MM.1S (cell line): ENCODE data around the gene BMP7.

ENCODE experiments used
- DNase-seq: peaks from one replicate; pipeline ENCODE4 v3.0.0-alpha.2; 2015
- H2AFZ ChIP-seq: fragments of 300-600 bp; sonication (generic); 2 replicates; pipeline ENCODE4 v1.6.0; 2016; ENCODE audit warnings: antibody characterized with exemption, low read length
- H3F3A ChIP-seq: fragments of 300-600 bp; sonication (generic); 2 replicates; pipeline ENCODE4 v1.6.1; 2016; ENCODE audit warnings: mild to moderate bottlenecking, antibody characterized with exemption, low read length, moderate library complexity, mixed read lengths; ENCODE audit not compliant: insufficient read depth
- H3K27ac ChIP-seq: fragments of 300-600 bp; sonication (generic); 2 replicates; pipeline ENCODE4 v1.5.1; 2016; ENCODE audit warnings: mild to moderate bottlenecking, low read length
- H3K27me3 ChIP-seq: fragments of 300-600 bp; sonication (generic); replicated peaks from 2 replicates; pipeline ENCODE4 v1.6.0; 2016; ENCODE audit warnings: low read length; ENCODE audit not compliant: insufficient read depth
- H3K36me3 ChIP-seq: fragments of 300-600 bp; sonication (generic); replicated peaks from 2 replicates; pipeline ENCODE4 v1.6.1; 2016; ENCODE audit warnings: mild to moderate bottlenecking, low read length, mixed read lengths; ENCODE audit not compliant: insufficient read depth
- H3K4me1 ChIP-seq: fragments of 300-600 bp; sonication (generic); 2 replicates; pipeline ENCODE4 v1.6.1; 2016; ENCODE audit warnings: low read length, mixed read lengths
- H3K4me2 ChIP-seq: fragments of 300-600 bp; sonication (generic); 2 replicates; pipeline ENCODE4 v1.6.0; 2016; ENCODE audit warnings: low read depth, low read length
- H3K4me3 ChIP-seq: fragments of 300-600 bp; sonication (generic); 2 replicates; pipeline ENCODE4 v1.5.1; 2016; ENCODE audit warnings: low read length, mixed read lengths
- H3K79me2 ChIP-seq: fragments of 300-600 bp; sonication (generic); 2 replicates; pipeline ENCODE4 v1.6.1; 2016; ENCODE audit warnings: mixed run types, low read length, mixed read lengths
- H3K9ac ChIP-seq: fragments of 300-600 bp; sonication (generic); 2 replicates; pipeline ENCODE4 v1.6.1; 2016; ENCODE audit warnings: low read length, mixed read lengths
- H3K9me2 ChIP-seq: fragments of 300-600 bp; sonication (generic); replicated peaks from 2 replicates; pipeline ENCODE4 v1.6.1; 2016; ENCODE audit warnings: mild to moderate bottlenecking, low read length, mixed read lengths; ENCODE audit not compliant: insufficient read depth
- H3K9me3 ChIP-seq: fragments of 300-600 bp; sonication (generic); replicated peaks from 2 replicates; pipeline ENCODE4 v1.6.1; 2016; ENCODE audit warnings: mild to moderate bottlenecking, low read length, mixed read lengths; ENCODE audit not compliant: insufficient read depth
- H4K20me1 ChIP-seq: fragments of 300-600 bp; sonication (generic); 2 replicates; pipeline ENCODE4 v1.6.1; 2016; ENCODE audit warnings: mild to moderate bottlenecking, low read length, moderate library complexity, mixed read lengths; ENCODE audit not compliant: insufficient read depth
- EZH2 ChIP-seq: fragments of 300-600 bp; sonication (generic); optimal IDR thresholded peaks from 2 replicates; pipeline ENCODE3; 2017; ENCODE audit warnings: low read depth, mild to moderate bottlenecking, antibody characterized with exemption, low read length, mixed read lengths
- EZH2phosphoT487 ChIP-seq: fragments of 300-600 bp; sonication (generic); IDR thresholded peaks from 2 replicates; pipeline ENCODE4 v1.6.1; 2018; ENCODE audit warnings: antibody characterized with exemption, low read length
- TF ChIP-seq, protein P1 (sequence below): fragments of 300-600 bp; sonication (generic); IDR thresholded peaks from 2 replicates; pipeline ENCODE4 v1.5.1; 2016; ENCODE audit warnings: antibody characterized with exemption, low read length, mixed read lengths

BMP7 gene

DNA sequence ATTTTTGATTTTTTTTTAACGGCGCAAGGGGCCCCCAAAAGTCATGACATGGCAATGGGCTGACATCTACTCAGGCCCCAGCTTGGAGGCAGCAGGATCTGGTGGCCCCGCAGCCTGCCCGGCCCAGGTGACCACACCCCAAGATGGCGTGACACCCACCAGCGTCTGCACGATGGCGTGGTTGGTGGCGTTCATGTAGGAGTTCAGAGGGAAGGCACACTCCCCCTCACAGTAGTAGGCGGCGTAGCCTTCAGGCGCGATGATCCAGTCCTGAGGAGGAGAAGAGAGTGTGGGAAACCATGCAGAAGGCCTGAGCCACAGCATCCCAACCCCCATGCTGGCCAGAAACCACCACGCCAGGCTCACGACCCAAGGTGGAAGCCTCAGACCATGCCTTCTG is 93.4 kb downstream of the BMP7 start:
- no peaks in the 10 kb centered on the region; the same call in 1 of the 2 replicates for H3K27me3 ChIP-seq

GRCh38 chr20:57170343-57170742 is 96.1 kb downstream of the BMP7 start:
- Histone ChIP-seq H3K9me2 (no peaks in the 10 kb centered on the region), H3K27me3 (no peaks in the 10 kb centered on the region; the same call in 1 of the 2 replicates), H3K4me2 (no peak overlapping the region), H3K27ac (no peak overlapping the region), H3K9ac (no peak overlapping the region), H4K20me1 (no peaks in the 10 kb centered on the region), H3K36me3 (no peaks in the 10 kb centered on the region), H3K4me1 (no peaks in the 10 kb centered on the region), H3K4me3 (no peak overlapping the region), H2AFZ (0 out of 2 replicates have a peak overlapping the region, but pooled peaks have one; percentile 4), H3K79me2 (no peaks in the 10 kb centered on the region), H3F3A (no peaks in the 10 kb centered on the region), H3K9me3 (no peaks in the 10 kb centered on the region)
- TF ChIP-seq EZH2phosphoT487: no peak
- no peak for TF ChIP-seq EZH2
- TF ChIP-seq, protein P1, sequence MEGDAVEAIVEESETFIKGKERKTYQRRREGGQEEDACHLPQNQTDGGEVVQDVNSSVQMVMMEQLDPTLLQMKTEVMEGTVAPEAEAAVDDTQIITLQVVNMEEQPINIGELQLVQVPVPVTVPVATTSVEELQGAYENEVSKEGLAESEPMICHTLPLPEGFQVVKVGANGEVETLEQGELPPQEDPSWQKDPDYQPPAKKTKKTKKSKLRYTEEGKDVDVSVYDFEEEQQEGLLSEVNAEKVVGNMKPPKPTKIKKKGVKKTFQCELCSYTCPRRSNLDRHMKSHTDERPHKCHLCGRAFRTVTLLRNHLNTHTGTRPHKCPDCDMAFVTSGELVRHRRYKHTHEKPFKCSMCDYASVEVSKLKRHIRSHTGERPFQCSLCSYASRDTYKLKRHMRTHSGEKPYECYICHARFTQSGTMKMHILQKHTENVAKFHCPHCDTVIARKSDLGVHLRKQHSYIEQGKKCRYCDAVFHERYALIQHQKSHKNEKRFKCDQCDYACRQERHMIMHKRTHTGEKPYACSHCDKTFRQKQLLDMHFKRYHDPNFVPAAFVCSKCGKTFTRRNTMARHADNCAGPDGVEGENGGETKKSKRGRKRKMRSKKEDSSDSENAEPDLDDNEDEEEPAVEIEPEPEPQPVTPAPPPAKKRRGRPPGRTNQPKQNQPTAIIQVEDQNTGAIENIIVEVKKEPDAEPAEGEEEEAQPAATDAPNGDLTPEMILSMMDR: no peak
- DNase-seq: no peak

More for the DNA sequence above, 93.4 kb downstream of the BMP7 start:
- DNase-seq: no peak
- no peak overlapping the region for H3K9ac ChIP-seq
- H3F3A ChIP-seq: no peaks in the 10 kb centered on the region
- H3K4me1 ChIP-seq: no peaks in the 10 kb centered on the region
- TF ChIP-seq EZH2: no peak
- TF ChIP-seq, protein P1: no peak
- TF ChIP-seq EZH2phosphoT487: no peak
- H4K20me1 ChIP-seq: no peaks in the 10 kb centered on the region
- H3K4me3 ChIP-seq: no peak overlapping the region
- H2AFZ ChIP-seq: no peak overlapping the region
- no peaks in the 10 kb centered on the region for H3K36me3 ChIP-seq
- no peaks in the 10 kb centered on the region for H3K79me2 ChIP-seq
- no peak overlapping the region for H3K27ac ChIP-seq
- no peak overlapping the region for H3K4me2 ChIP-seq
- H3K9me3 ChIP-seq: no peaks in the 10 kb centered on the region
- H3K9me2 ChIP-seq: no peaks in the 10 kb centered on the region

GRCh38 chr20:57169162-57169561 is 97.3 kb downstream of the BMP7 start:
- Histone ChIP-seq H3K4me1 (no peaks in the 10 kb centered on the region), H3K9me2 (no peaks in the 10 kb centered on the region), H3K4me3 (no peak overlapping the region), H3K9me3 (no peaks in the 10 kb centered on the region), H3K79me2 (no peaks in the 10 kb centered on the region), H3F3A (no peaks in the 10 kb centered on the region), H3K36me3 (no peaks in the 10 kb centered on the region), H3K9ac (no peak overlapping the region), H2AFZ (no peak overlapping the region), H3K27me3 (no peaks in the 10 kb centered on the region; the same call in 1 of the 2 replicates), H3K4me2 (no peak overlapping the region), H4K20me1 (no peaks in the 10 kb centered on the region), H3K27ac (no peak overlapping the region)
- no peak for DNase-seq
- TF ChIP-seq EZH2phosphoT487: no peak
- TF ChIP-seq, protein P1: no peak
- no peak for TF ChIP-seq EZH2
